Mesothelial cell of epicardium (in vitro differentiated cells): ENCODE measurements around the gene CROCC2. TPM values are rescaled to one million over a fixed set of nuclear protein-coding genes. Genes with fewer than 3 reads are reported as not detected.

ENCODE experiments used
- DNase-seq, 2 experiments: peaks; one replicate each; pipeline ENCODE4 v3.0.0; 2021; ENCODE audit warnings: low spot score in 2 of 2; ENCODE audit not compliant: unreplicated experiment in 2 of 2
- H3K27ac Mint-ChIP-seq: 2 replicates; pipeline ENCODE4 v1.8.0; 2021; ENCODE audit warnings: mixed read lengths
- H3K27me3 Mint-ChIP-seq: 2 replicates; pipeline ENCODE4 v1.8.0; 2021; ENCODE audit warnings: low read depth, mixed read lengths
- H3K36me3 Mint-ChIP-seq: 2 replicates; pipeline ENCODE4 v1.8.0; 2021; ENCODE audit warnings: mixed read lengths
- H3K4me1 Mint-ChIP-seq: 2 replicates; pipeline ENCODE4 v1.8.0; 2021; ENCODE audit warnings: mixed read lengths
- H3K4me3 Mint-ChIP-seq: 2 replicates; pipeline ENCODE4 v1.8.0; 2021; ENCODE audit warnings: mild to moderate bottlenecking, moderate library complexity, mixed read lengths
- H3K9me3 Mint-ChIP-seq: 2 replicates; pipeline ENCODE4 v1.8.0; 2021; ENCODE audit warnings: mixed read lengths
- total RNA-seq: library from RNA; stranded (reverse); gene quantifications from 3 replicates; pipeline ENCODE4 v1.2.1, GENCODE V29; 2021
- TF ChIP-seq, protein P1 (sequence below): fragments of 200-600 bp; sonication (generic); IDR thresholded peaks from one replicate; pipeline ENCODE4 v1.5.0; 2021; ENCODE audit warnings: antibody characterized with exemption; ENCODE audit not compliant: unreplicated experiment

CROCC2 gene
- total RNA-seq, 1 donor from 2014 or later, result 0.16 TPM

DNA sequence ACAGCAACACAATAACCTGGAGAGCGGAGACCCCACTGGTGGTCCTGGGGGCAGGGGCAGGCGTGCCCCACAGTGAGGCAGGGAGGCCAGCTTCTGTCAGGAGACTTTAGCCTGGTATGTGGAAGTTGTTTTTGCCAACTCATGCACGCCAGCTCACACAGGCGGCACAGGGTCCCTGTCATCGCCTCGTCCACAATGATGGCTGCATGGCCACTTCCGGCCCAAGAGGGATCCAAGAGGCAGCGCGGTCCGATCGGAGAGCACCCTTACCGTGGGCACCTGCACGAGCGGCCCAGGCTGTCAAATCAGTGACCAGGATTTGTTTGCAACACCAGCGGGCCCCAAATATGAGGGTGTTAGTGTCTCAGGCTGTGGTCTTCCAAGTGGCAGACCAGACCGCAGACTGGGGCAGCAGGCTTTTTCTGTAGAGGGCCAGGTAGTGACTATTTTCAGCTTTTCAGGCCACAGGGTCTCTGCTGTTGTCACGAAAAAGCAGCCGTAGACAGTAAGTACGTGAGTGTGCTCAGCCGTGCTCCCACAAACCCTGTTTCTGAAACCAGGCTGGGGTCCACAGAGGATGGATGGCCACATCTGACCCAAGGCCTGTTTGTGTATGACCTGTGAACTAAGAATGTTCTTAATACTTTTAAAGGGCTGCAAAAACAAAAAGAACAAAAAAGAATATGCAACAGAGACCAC lies 113.5 kb downstream of the CROCC2 start:
- Mint-ChIP-seq H3K27me3 (peaks cover 1% of the 10 kb centered on the region), H3K36me3 (no peaks in the 10 kb centered on the region), H3K4me1 (no peaks in the 10 kb centered on the region), H3K4me3 (no peak overlapping the region), H3K27ac (no peak overlapping the region), H3K9me3 (peaks cover 18% of the 10 kb centered on the region)
- no peak for DNase-seq
- TF ChIP-seq, protein P1, sequence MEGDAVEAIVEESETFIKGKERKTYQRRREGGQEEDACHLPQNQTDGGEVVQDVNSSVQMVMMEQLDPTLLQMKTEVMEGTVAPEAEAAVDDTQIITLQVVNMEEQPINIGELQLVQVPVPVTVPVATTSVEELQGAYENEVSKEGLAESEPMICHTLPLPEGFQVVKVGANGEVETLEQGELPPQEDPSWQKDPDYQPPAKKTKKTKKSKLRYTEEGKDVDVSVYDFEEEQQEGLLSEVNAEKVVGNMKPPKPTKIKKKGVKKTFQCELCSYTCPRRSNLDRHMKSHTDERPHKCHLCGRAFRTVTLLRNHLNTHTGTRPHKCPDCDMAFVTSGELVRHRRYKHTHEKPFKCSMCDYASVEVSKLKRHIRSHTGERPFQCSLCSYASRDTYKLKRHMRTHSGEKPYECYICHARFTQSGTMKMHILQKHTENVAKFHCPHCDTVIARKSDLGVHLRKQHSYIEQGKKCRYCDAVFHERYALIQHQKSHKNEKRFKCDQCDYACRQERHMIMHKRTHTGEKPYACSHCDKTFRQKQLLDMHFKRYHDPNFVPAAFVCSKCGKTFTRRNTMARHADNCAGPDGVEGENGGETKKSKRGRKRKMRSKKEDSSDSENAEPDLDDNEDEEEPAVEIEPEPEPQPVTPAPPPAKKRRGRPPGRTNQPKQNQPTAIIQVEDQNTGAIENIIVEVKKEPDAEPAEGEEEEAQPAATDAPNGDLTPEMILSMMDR, result no peak

DNA sequence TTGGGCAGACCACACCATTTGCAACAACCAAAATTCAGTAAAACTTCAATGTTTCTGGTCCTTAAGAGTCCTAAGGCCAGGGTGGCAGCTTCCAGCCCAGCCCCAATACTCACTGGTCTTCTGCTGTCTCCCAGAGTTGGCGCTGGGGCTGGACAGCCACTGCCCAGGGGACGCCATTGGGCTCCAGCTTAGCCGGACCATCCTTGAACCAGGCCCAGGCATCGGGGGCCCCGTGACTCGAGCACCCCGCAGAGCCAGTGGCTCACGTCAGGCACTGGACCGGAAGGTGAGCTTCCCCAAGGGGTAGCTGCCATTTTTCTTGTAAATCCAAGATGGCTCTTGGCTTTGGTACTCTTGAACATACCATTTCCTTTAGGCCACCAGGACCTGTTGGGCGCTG lies 114.1 kb downstream of the CROCC2 start:
- DNase-seq, result peak in 1 of 2 experiments; percentile 17
- Mint-ChIP-seq H3K36me3 (no peaks in the 10 kb centered on the region), H3K27ac (no peak overlapping the region), H3K4me1 (no peaks in the 10 kb centered on the region), H3K9me3 (peaks cover 18% of the 10 kb centered on the region), H3K4me3 (no peak overlapping the region), H3K27me3 (peaks cover 1% of the 10 kb centered on the region)
- TF ChIP-seq, protein P1, result no peak

DNA sequence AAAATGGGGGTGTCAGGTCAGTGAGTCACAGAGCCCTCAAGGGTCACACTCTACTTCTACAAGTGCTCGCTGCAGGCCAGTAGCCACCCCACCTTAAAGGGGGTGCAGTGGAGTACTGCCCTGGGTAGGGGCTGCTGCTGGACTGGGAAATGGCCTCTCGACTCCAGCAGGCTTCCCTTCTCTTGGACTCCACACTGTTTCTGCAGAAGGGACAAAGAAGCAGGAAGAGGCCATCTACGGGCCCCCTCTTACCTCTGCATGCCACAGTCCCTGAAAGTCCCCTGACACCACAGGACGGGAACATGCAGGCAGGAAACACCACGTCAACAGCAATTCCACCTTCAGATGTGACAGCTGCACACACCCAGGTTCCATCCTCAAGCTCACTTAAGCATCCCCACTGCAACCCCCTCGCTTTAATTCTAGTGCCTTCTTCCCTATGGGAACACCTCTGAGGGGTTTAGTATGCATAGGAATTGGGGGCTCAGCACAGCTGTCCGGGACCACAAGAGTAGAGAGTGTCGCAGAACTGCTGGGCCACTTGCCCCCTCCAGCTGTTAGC lies 114.6 kb downstream of the CROCC2 start:
- no peaks in the 10 kb centered on the region for H3K4me1 Mint-ChIP-seq
- no peak overlapping the region for H3K27ac Mint-ChIP-seq
- peaks cover 23% of the 10 kb centered on the region for H3K9me3 Mint-ChIP-seq
- TF ChIP-seq, protein P1, result no peak
- H3K27me3 Mint-ChIP-seq, result peaks cover 1% of the 10 kb centered on the region
- no peak overlapping the region for H3K4me3 Mint-ChIP-seq
- DNase-seq, result no peak
- H3K36me3 Mint-ChIP-seq, result peaks cover 3% of the 10 kb centered on the region

DNA sequence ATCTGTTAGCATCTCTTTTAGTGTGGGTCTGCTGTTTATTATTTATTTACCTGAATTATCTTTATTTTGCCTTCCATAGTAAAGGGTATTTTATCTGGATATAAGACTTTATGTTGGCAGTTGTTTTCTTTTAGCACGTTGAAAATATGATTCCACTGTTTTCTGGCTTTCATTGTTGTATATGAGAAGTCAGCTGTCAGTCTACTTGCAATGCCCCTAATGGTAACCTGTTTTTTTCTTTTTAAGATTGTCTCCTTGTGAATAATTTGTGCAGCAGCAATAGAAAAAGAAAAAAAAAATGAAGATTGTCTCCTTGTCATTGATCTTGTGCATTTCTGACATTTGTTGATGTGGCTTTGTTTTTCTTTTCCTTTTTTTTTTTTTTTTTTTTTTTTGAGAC lies 119.5 kb downstream of the CROCC2 start:
- TF ChIP-seq, protein P1, result no peak
- DNase-seq, result no peak
- Mint-ChIP-seq H3K27me3 (peaks cover 1% of the 10 kb centered on the region), H3K9me3 (peaks cover 37% of the 10 kb centered on the region), H3K36me3 (peaks cover 8% of the 10 kb centered on the region), H3K4me3 (no peak overlapping the region), H3K27ac (no peak overlapping the region), H3K4me1 (no peaks in the 10 kb centered on the region)

DNA sequence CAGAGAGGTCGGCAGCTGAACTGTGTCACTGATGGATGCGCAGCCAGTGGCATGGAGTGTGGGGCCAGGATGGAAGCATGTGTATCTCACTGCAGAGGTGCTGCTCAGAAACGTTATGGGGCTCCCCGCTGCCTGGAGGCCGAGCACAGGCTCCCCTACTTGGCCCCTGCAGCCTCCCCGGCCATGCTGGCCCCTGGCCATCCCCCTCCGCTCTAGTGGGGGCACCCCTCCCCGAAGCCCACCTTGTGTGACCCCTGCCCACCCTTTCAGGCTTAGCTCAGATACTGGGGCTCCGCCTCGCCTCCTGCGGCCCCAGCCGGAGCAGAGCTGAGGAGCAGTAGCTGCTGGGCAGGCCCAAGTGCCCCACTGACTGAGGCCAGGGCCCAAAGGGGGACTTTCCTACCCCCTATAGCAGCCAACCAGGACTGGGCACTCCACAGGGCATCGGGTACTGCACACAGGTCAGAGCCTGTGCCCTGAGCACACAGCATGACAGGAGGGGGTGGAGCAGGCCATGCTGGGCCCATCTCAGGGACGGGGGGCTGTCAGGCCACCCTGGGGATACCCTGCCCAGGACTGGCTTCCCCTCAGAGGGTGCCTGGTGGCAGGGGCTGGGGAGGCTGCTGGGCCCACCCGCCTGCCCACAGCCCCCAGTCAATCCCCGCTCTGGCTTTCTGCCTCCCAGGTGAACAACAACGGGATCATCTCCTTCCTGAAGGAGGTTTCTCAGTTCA lies 123.6 kb downstream of the CROCC2 start:
- Mint-ChIP-seq H3K27ac (no peak overlapping the region), H3K9me3 (peaks cover 19% of the 10 kb centered on the region), H3K4me3 (no peak overlapping the region), H3K4me1 (no peaks in the 10 kb centered on the region), H3K36me3 (peaks cover 8% of the 10 kb centered on the region), H3K27me3 (peaks cover 19% of the 10 kb centered on the region)
- no peak for DNase-seq
- TF ChIP-seq, protein P1, result no peak
